Mesenchymal stem cell (in vitro differentiated cells and primary cell): ENCODE data around the gene ZDHHC6.

Experiments
- DNase-seq: peaks from one replicate; pipeline ENCODE4 v3.0.0-alpha.2; 2013
- H2AFZ ChIP-seq: one replicate; pipeline ENCODE4 v1.6.1; 2013; ENCODE audit warnings: low read depth, mild to moderate bottlenecking, control low read depth, inconsistent platforms, low read length, moderate library complexity
- H2AK5ac ChIP-seq: 2 replicates; pipeline ENCODE4 v1.6.1; 2013; ENCODE audit warnings: low read length, moderate library complexity, mild to moderate bottlenecking, inconsistent platforms; ENCODE audit not compliant: severe bottlenecking
- H2BK120ac ChIP-seq: one replicate; pipeline ENCODE4 v1.6.1; 2013; ENCODE audit warnings: low read depth, mild to moderate bottlenecking, inconsistent platforms, low read length, moderate library complexity
- H2BK12ac ChIP-seq, 2 experiments: one replicate each; pipeline ENCODE4 v1.6.1; 2013; ENCODE audit warnings: inconsistent platforms in 2 of 2, low read length in 2 of 2, mild to moderate bottlenecking in 2 of 2, moderate library complexity in 2 of 2, control low read depth in 1 of 2
- H2BK15ac ChIP-seq: one replicate; pipeline ENCODE4 v1.6.1; 2013; ENCODE audit warnings: mild to moderate bottlenecking, low read depth, inconsistent platforms; ENCODE audit not compliant: poor library complexity, severe bottlenecking
- H2BK5ac ChIP-seq: 2 replicates; pipeline ENCODE4 v1.6.1; 2013; ENCODE audit warnings: low read depth, mild to moderate bottlenecking, low read length, control low read depth, inconsistent platforms; ENCODE audit not compliant: poor library complexity, severe bottlenecking
- H3K14ac ChIP-seq, 2 experiments: one replicate each; pipeline ENCODE4 v1.6.1; 2013; ENCODE audit warnings: inconsistent platforms in 2 of 2, low read length in 2 of 2, control low read depth in 1 of 2, mild to moderate bottlenecking in 1 of 2, moderate library complexity in 1 of 2
- H3K18ac ChIP-seq, 2 experiments: one replicate each; pipeline ENCODE4 v1.6.1; 2013; ENCODE audit warnings: inconsistent platforms in 2 of 2, low read length in 2 of 2, control low read depth in 1 of 2, low read depth in 1 of 2, mild to moderate bottlenecking in 1 of 2
- H3K23ac ChIP-seq, 2 experiments: one replicate each; pipeline ENCODE4 v1.6.1; 2013; ENCODE audit warnings: inconsistent platforms in 2 of 2, low read length in 2 of 2, mild to moderate bottlenecking in 2 of 2, moderate library complexity in 2 of 2, control low read depth in 1 of 2
- H3K27ac ChIP-seq: 2 replicates; pipeline ENCODE4 v1.5.1; 2013; ENCODE audit warnings: mild to moderate bottlenecking, moderate library complexity, low read length, control low read depth, inconsistent platforms; ENCODE audit not compliant: poor library complexity, severe bottlenecking
- H3K27me3 ChIP-seq, 2 experiments: 2 replicates each; pipeline versions ENCODE4 v1.6.1 to v1.7.0; 2013; ENCODE audit warnings: low read length in 2 of 2, mild to moderate bottlenecking in 2 of 2, moderate library complexity in 2 of 2, control low read depth in 1 of 2, inconsistent platforms in 1 of 2; ENCODE audit not compliant: control insufficient read depth in 1 of 2, insufficient read depth in 1 of 2
- H3K36me3 ChIP-seq, 2 experiments: 2 replicates each; pipeline versions ENCODE4 v1.6.1 to v1.7.0; 2013; ENCODE audit warnings: low read length in 2 of 2, control low read depth in 1 of 2, inconsistent platforms in 1 of 2, low read depth in 1 of 2, mild to moderate bottlenecking in 1 of 2; ENCODE audit not compliant: insufficient read depth in 2 of 2, control insufficient read depth in 1 of 2
- H3K4ac ChIP-seq, 2 experiments: one replicate each; pipeline ENCODE4 v1.6.1; 2013; ENCODE audit warnings: inconsistent platforms in 2 of 2, low read length in 2 of 2, mild to moderate bottlenecking in 2 of 2, moderate library complexity in 2 of 2, control low read depth in 1 of 2, low read depth in 1 of 2
- H3K4me1 ChIP-seq: 2 replicates; pipeline ENCODE4 v1.6.1; 2013; ENCODE audit warnings: low read depth, low read length, control low read depth; ENCODE audit not compliant: control insufficient read depth, insufficient read depth
- H3K4me2 ChIP-seq: 2 replicates; pipeline ENCODE4 v1.6.1; 2013; ENCODE audit warnings: low read length, mild to moderate bottlenecking, inconsistent platforms; ENCODE audit not compliant: poor library complexity, severe bottlenecking
- H3K4me3 ChIP-seq, 2 experiments: 2 replicates each; pipeline versions ENCODE4 v1.5.1 to v1.7.0; 2013; ENCODE audit warnings: low read length in 2 of 2, mild to moderate bottlenecking in 2 of 2, control low read depth in 1 of 2, low read depth in 1 of 2; ENCODE audit not compliant: insufficient read depth in 1 of 2
- H3K79me1 ChIP-seq: replicated peaks from 2 replicates; pipeline ENCODE4 v1.6.1; 2013; ENCODE audit warnings: mild to moderate bottlenecking, control low read depth, low read length, inconsistent platforms; ENCODE audit not compliant: poor library complexity, severe bottlenecking
- H3K9ac ChIP-seq: 2 replicates; pipeline ENCODE4 v1.7.0; 2013; ENCODE audit warnings: mild to moderate bottlenecking, low read length, moderate library complexity
- H3K9me3 ChIP-seq: 2 replicates; pipeline ENCODE4 v1.7.0; 2013; ENCODE audit warnings: mild to moderate bottlenecking, low read length; ENCODE audit not compliant: control insufficient read depth
- H4K8ac ChIP-seq: one replicate; pipeline ENCODE4 v1.6.1; 2013; ENCODE audit warnings: inconsistent platforms, mild to moderate bottlenecking, low read length, moderate library complexity
- H4K91ac ChIP-seq: one replicate; pipeline ENCODE4 v1.6.1; 2013; ENCODE audit warnings: mild to moderate bottlenecking, low read length, inconsistent platforms
- WGBS: methylation state at CpG from one replicate; pipeline ENCODE4 v1.1.7; 2013; ENCODE audit warnings: mixed read lengths; 5-methylcytosine and 5-hydroxymethylcytosine counted together

Gene ZDHHC6

GRCh38 chr10:112454910-112455779 lies 8.4 kb upstream of the ZDHHC6 start:
- Histone ChIP-seq H2AFZ (no peak overlapping the region), H2BK120ac (no peak overlapping the region), H3K79me1 (peaks cover 22% of the 10 kb centered on the region), H3K9me3 (peaks cover 4% of the 10 kb centered on the region), H3K18ac (no peak overlapping the region), H3K9ac (no peak overlapping the region), H3K14ac (no peak overlapping the region), H2BK15ac (no peak overlapping the region), H3K27ac (no peak overlapping the region), H3K27me3 (no peaks in the 10 kb centered on the region), H4K91ac (no peak overlapping the region), H3K4me2 (no peak overlapping the region), H3K23ac (no peak overlapping the region), H3K36me3 (no peaks in the 10 kb centered on the region), H3K4me3 (no peak overlapping the region), H2AK5ac (no peak overlapping the region), H2BK12ac (no peak overlapping the region), H3K4me1 (no peaks in the 10 kb centered on the region), H4K8ac (no peak overlapping the region), H3K4ac (no peak overlapping the region), H2BK5ac (no peak overlapping the region)
- DNase-seq = no peak
- 95% methylated on average over 1 of the region's 3 CpGs for WGBS

GRCh38 chr10:112448888-112449287 lies 2.2 kb upstream of the ZDHHC6 start:
- peaks cover 0 to 14% of the 10 kb centered on the region in 2 experiments for H3K36me3 ChIP-seq
- no peak overlapping the region for H2AK5ac ChIP-seq
- no peak overlapping the region for H4K91ac ChIP-seq
- no peak overlapping the region for H3K4me2 ChIP-seq
- H2BK12ac ChIP-seq = no peak overlapping the region
- no peak overlapping the region for H3K27ac ChIP-seq
- peaks cover 26% of the 10 kb centered on the region for H3K79me1 ChIP-seq
- H3K23ac ChIP-seq = no peak overlapping the region
- WGBS = 93% methylated on average over 4 of the region's 4 CpGs
- no peak overlapping the region for H3K14ac ChIP-seq
- no peaks in the 10 kb centered on the region for H3K4me1 ChIP-seq
- H4K8ac ChIP-seq = no peak overlapping the region
- H3K4me3 ChIP-seq = no peak overlapping the region
- H3K9me3 ChIP-seq = peaks cover 4% of the 10 kb centered on the region
- H3K4ac ChIP-seq = no peak overlapping the region
- no peak overlapping the region for H2BK5ac ChIP-seq
- no peak overlapping the region for H3K18ac ChIP-seq
- no peak overlapping the region for H2BK120ac ChIP-seq
- H3K27me3 ChIP-seq = no peaks in the 10 kb centered on the region
- H3K9ac ChIP-seq = peak overlapping the region; percentile 96
- H2BK15ac ChIP-seq = no peak overlapping the region
- DNase-seq = no peak
- H2AFZ ChIP-seq = no peak overlapping the region

GRCh38 chr10:112447620-112447928 lies 860 bp upstream of the ZDHHC6 start:
- Histone ChIP-seq H3K23ac (no peak overlapping the region), H4K91ac (peak overlapping the region; percentile 88), H3K27ac (no peak overlapping the region), H3K4me1 (no peaks in the 10 kb centered on the region), H3K4ac (peak overlapping the region in 1 of 2 experiments; percentile 94), H3K4me3 (peak overlapping the region; percentile 96 to 99), H3K27me3 (no peaks in the 10 kb centered on the region), H2BK12ac (no peak overlapping the region), H3K18ac (no peak overlapping the region), H2BK120ac (no peak overlapping the region), H2AFZ (peak overlapping the region; percentile 96), H3K9me3 (no peaks in the 10 kb centered on the region), H3K36me3 (peaks cover 0 to 27% of the 10 kb centered on the region in 2 experiments), H3K4me2 (peak overlapping the region; percentile 80), H2AK5ac (no peak overlapping the region), H4K8ac (peak overlapping the region; percentile 95), H3K9ac (peak overlapping the region; percentile 96), H2BK15ac (peak overlapping the region; percentile 19), H2BK5ac (no peak overlapping the region), H3K14ac (peak overlapping the region in 1 of 2 experiments; percentile 70), H3K79me1 (peaks cover 27% of the 10 kb centered on the region)
- DNase-seq = no peak
- 25% methylated on average over 7 of the region's 10 CpGs for WGBS

- peak overlapping the region; percentile 58 to 86 for H3K18ac ChIP-seq
- 6% methylated on average over 19 of the region's 20 CpGs for WGBS
- DNase-seq = peak; percentile 24
- no peaks in the 10 kb centered on the region for H3K4me1 ChIP-seq
- no peaks in the 10 kb centered on the region for H3K9me3 ChIP-seq
- H3K27ac ChIP-seq = peak overlapping the region; percentile 87
- H4K91ac ChIP-seq = no peak overlapping the region
- H3K36me3 ChIP-seq = peaks cover 0 to 40% of the 10 kb centered on the region in 2 experiments
- H2BK120ac ChIP-seq = no peak overlapping the region
- H3K27me3 ChIP-seq = no peaks in the 10 kb centered on the region
- peak overlapping the region; percentile 74 for H4K8ac ChIP-seq
- H3K4me2 ChIP-seq = peak overlapping the region; percentile 80
- peak overlapping the region; percentile 96 for H3K9ac ChIP-seq
- H2AK5ac ChIP-seq = no peak overlapping the region
- no peak overlapping the region for H3K14ac ChIP-seq
- no peak overlapping the region for H2BK5ac ChIP-seq
- peaks cover 22% of the 10 kb centered on the region for H3K79me1 ChIP-seq
- no peak overlapping the region for H2BK15ac ChIP-seq
- H3K23ac ChIP-seq = no peak overlapping the region
- H3K4ac ChIP-seq = peak overlapping the region in 1 of 2 experiments; percentile 70
- H2BK12ac ChIP-seq = peak overlapping the region in 1 of 2 experiments; percentile 23
- H2AFZ ChIP-seq = peak overlapping the region; percentile 80
- peak overlapping the region; percentile 96 to 99 for H3K4me3 ChIP-seq
These were observed 459 bp downstream of the ZDHHC6 start for GRCh38 chr10:112446055-112446854.
